ENCODE results near the gene SERPINB2.

SERPINB2 gene

GRCh38 chr18:63897072-63897471 is 9.6 kb downstream of the SERPINB2 start:
- WGBS, result 70% methylated on average over 4 of the region's 4 CpGs
- Histone ChIP-seq H3K9ac (ENCODE audit: low read length) (no peak overlapping the region), H3K4me3 (ENCODE audit: insufficient read depth in 1 of 2, low read depth in 1 of 2, low read length in 2 of 2) (no peak overlapping the region), H2BK15ac (ENCODE audit: low read depth, poor library complexity, severe bottlenecking) (no peak overlapping the region), H3K9me3 (ENCODE audit: control insufficient read depth, low read length) (no peaks in the 10 kb centered on the region), H3K4me1 (ENCODE audit: control insufficient read depth, insufficient read depth, low read depth, low read length) (no peaks in the 10 kb centered on the region), H3K79me1 (replicated peaks; ENCODE audit: low read length, poor library complexity, severe bottlenecking) (no peaks in the 10 kb centered on the region), H3K4me2 (ENCODE audit: low read length, poor library complexity, severe bottlenecking) (no peak overlapping the region), H3K36me3 (ENCODE audit: control insufficient read depth in 1 of 2, insufficient read depth in 2 of 2, low read depth in 1 of 2, low read length in 2 of 2) (peaks cover 0 to 17% of the 10 kb centered on the region in 2 experiments), H3K27ac (ENCODE audit: low read length, poor library complexity, severe bottlenecking) (no peak overlapping the region), H2BK12ac (ENCODE audit: low read length in 2 of 2) (no peak overlapping the region), H3K18ac (ENCODE audit: low read depth in 1 of 2, low read length in 2 of 2) (no peak overlapping the region), H3K14ac (ENCODE audit: low read length in 2 of 2) (no peak overlapping the region), H4K91ac (ENCODE audit: low read length) (no peak overlapping the region), H3K4ac (ENCODE audit: low read depth in 1 of 2, low read length in 2 of 2) (no peak overlapping the region), H2BK120ac (ENCODE audit: low read depth, low read length) (no peak overlapping the region), H2AFZ (ENCODE audit: low read depth, low read length) (no peak overlapping the region), H2AK5ac (ENCODE audit: low read length, severe bottlenecking) (no peak overlapping the region), H3K27me3 (ENCODE audit: control insufficient read depth in 1 of 2, insufficient read depth in 1 of 2, low read length in 2 of 2) (no peaks in the 10 kb centered on the region), H4K8ac (ENCODE audit: low read length) (no peak overlapping the region), H3K23ac (ENCODE audit: low read length in 2 of 2) (no peak overlapping the region), H2BK5ac (ENCODE audit: low read depth, low read length, poor library complexity, severe bottlenecking) (no peak overlapping the region)
- DNase-seq, result peak; percentile 36

GRCh38 chr18:63899206-63899605 is 11.7 kb downstream of the SERPINB2 start:
- no peak overlapping the region for H2AFZ ChIP-seq (ENCODE audit: low read depth, low read length)
- no peak overlapping the region for H2BK15ac ChIP-seq (ENCODE audit: low read depth, poor library complexity, severe bottlenecking)
- H3K4me3 ChIP-seq (ENCODE audit: insufficient read depth in 1 of 2, low read depth in 1 of 2, low read length in 2 of 2), result no peak overlapping the region
- no peak overlapping the region for H2BK120ac ChIP-seq (ENCODE audit: low read depth, low read length)
- H3K14ac ChIP-seq (ENCODE audit: low read length in 2 of 2), result no peak overlapping the region
- H2BK12ac ChIP-seq (ENCODE audit: low read length in 2 of 2), result no peak overlapping the region
- no peak overlapping the region for H4K8ac ChIP-seq (ENCODE audit: low read length)
- no peaks in the 10 kb centered on the region for H3K4me1 ChIP-seq (ENCODE audit: control insufficient read depth, insufficient read depth, low read depth, low read length)
- no peak overlapping the region for H3K4ac ChIP-seq (ENCODE audit: low read depth in 1 of 2, low read length in 2 of 2)
- no peak overlapping the region for H3K18ac ChIP-seq (ENCODE audit: low read depth in 1 of 2, low read length in 2 of 2)
- no peak overlapping the region for H3K9ac ChIP-seq (ENCODE audit: low read length)
- H3K27ac ChIP-seq (ENCODE audit: low read length, poor library complexity, severe bottlenecking), result no peak overlapping the region
- no peak for DNase-seq
- H2BK5ac ChIP-seq (ENCODE audit: low read depth, low read length, poor library complexity, severe bottlenecking), result no peak overlapping the region
- no peaks in the 10 kb centered on the region for H3K9me3 ChIP-seq (ENCODE audit: control insufficient read depth, low read length)
- H4K91ac ChIP-seq (ENCODE audit: low read length), result no peak overlapping the region
- H3K27me3 ChIP-seq (ENCODE audit: control insufficient read depth in 1 of 2, insufficient read depth in 1 of 2, low read length in 2 of 2), result no peaks in the 10 kb centered on the region
- H2AK5ac ChIP-seq (ENCODE audit: low read length, severe bottlenecking), result no peak overlapping the region
- H3K4me2 ChIP-seq (ENCODE audit: low read length, poor library complexity, severe bottlenecking), result no peak overlapping the region
- no peak overlapping the region for H3K23ac ChIP-seq (ENCODE audit: low read length in 2 of 2)
- no peaks in the 10 kb centered on the region for H3K79me1 ChIP-seq (replicated peaks; ENCODE audit: low read length, poor library complexity, severe bottlenecking)
- H3K36me3 ChIP-seq (ENCODE audit: control insufficient read depth in 1 of 2, insufficient read depth in 2 of 2, low read depth in 1 of 2, low read length in 2 of 2), result peaks cover 0 to 17% of the 10 kb centered on the region in 2 experiments

- WGBS, result 90% methylated on average over 1 of the region's 1 CpG
- Histone ChIP-seq H3K14ac (ENCODE audit: low read length in 2 of 2) (no peak overlapping the region), H4K91ac (ENCODE audit: low read length) (no peak overlapping the region), H3K4me3 (ENCODE audit: insufficient read depth in 1 of 2, low read depth in 1 of 2, low read length in 2 of 2) (no peak overlapping the region), H2BK15ac (ENCODE audit: low read depth, poor library complexity, severe bottlenecking) (no peak overlapping the region), H2BK12ac (ENCODE audit: low read length in 2 of 2) (no peak overlapping the region), H3K18ac (ENCODE audit: low read depth in 1 of 2, low read length in 2 of 2) (no peak overlapping the region), H3K36me3 (ENCODE audit: control insufficient read depth in 1 of 2, insufficient read depth in 2 of 2, low read depth in 1 of 2, low read length in 2 of 2) (peaks cover 0 to 6% of the 10 kb centered on the region in 2 experiments), H2BK5ac (ENCODE audit: low read depth, low read length, poor library complexity, severe bottlenecking) (no peak overlapping the region), H3K4ac (ENCODE audit: low read depth in 1 of 2, low read length in 2 of 2) (no peak overlapping the region), H3K4me2 (ENCODE audit: low read length, poor library complexity, severe bottlenecking) (no peak overlapping the region), H3K79me1 (replicated peaks; ENCODE audit: low read length, poor library complexity, severe bottlenecking) (no peaks in the 10 kb centered on the region), H3K9ac (ENCODE audit: low read length) (no peak overlapping the region), H3K4me1 (ENCODE audit: control insufficient read depth, insufficient read depth, low read depth, low read length) (no peaks in the 10 kb centered on the region), H3K27me3 (ENCODE audit: control insufficient read depth in 1 of 2, insufficient read depth in 1 of 2, low read length in 2 of 2) (no peaks in the 10 kb centered on the region), H3K9me3 (ENCODE audit: control insufficient read depth, low read length) (no peaks in the 10 kb centered on the region), H2AK5ac (ENCODE audit: low read length, severe bottlenecking) (no peak overlapping the region), H2BK120ac (ENCODE audit: low read depth, low read length) (no peak overlapping the region), H4K8ac (ENCODE audit: low read length) (no peak overlapping the region), H3K27ac (ENCODE audit: low read length, poor library complexity, severe bottlenecking) (no peak overlapping the region), H2AFZ (ENCODE audit: low read depth, low read length) (no peak overlapping the region), H3K23ac (ENCODE audit: low read length in 2 of 2) (peak overlapping the region in 1 of 2 experiments; percentile 24)
- DNase-seq, result no peak
Measured at GRCh38 chr18:63903851-63904570, 16.5 kb downstream of the SERPINB2 start.

GRCh38 chr18:63904694-63905093 is 17.2 kb downstream of the SERPINB2 start:
- H2AK5ac ChIP-seq (ENCODE audit: low read length, severe bottlenecking), result no peak overlapping the region
- H2BK120ac ChIP-seq (ENCODE audit: low read depth, low read length), result no peak overlapping the region
- no peak overlapping the region for H3K4me2 ChIP-seq (ENCODE audit: low read length, poor library complexity, severe bottlenecking)
- no peaks in the 10 kb centered on the region for H3K4me1 ChIP-seq (ENCODE audit: control insufficient read depth, insufficient read depth, low read depth, low read length)
- H3K9ac ChIP-seq (ENCODE audit: low read length), result no peak overlapping the region
- H3K27ac ChIP-seq (ENCODE audit: low read length, poor library complexity, severe bottlenecking), result no peak overlapping the region
- no peak overlapping the region for H2AFZ ChIP-seq (ENCODE audit: low read depth, low read length)
- H3K14ac ChIP-seq (ENCODE audit: low read length in 2 of 2), result no peak overlapping the region
- no peaks in the 10 kb centered on the region for H3K27me3 ChIP-seq (ENCODE audit: control insufficient read depth in 1 of 2, insufficient read depth in 1 of 2, low read length in 2 of 2)
- DNase-seq, result no peak
- no peak overlapping the region for H2BK12ac ChIP-seq (ENCODE audit: low read length in 2 of 2)
- H2BK15ac ChIP-seq (ENCODE audit: low read depth, poor library complexity, severe bottlenecking), result no peak overlapping the region
- no peaks in the 10 kb centered on the region for H3K9me3 ChIP-seq (ENCODE audit: control insufficient read depth, low read length)
- no peak overlapping the region for H2BK5ac ChIP-seq (ENCODE audit: low read depth, low read length, poor library complexity, severe bottlenecking)
- no peak overlapping the region for H4K8ac ChIP-seq (ENCODE audit: low read length)
- no peaks in the 10 kb centered on the region for H3K79me1 ChIP-seq (replicated peaks; ENCODE audit: low read length, poor library complexity, severe bottlenecking)
- H3K23ac ChIP-seq (ENCODE audit: low read length in 2 of 2), result no peak overlapping the region
- no peak overlapping the region for H4K91ac ChIP-seq (ENCODE audit: low read length)
- WGBS, result no CpG with 5 or more reads among the region's 1 CpG
- H3K4me3 ChIP-seq (ENCODE audit: insufficient read depth in 1 of 2, low read depth in 1 of 2, low read length in 2 of 2), result no peak overlapping the region
- H3K18ac ChIP-seq (ENCODE audit: low read depth in 1 of 2, low read length in 2 of 2), result no peak overlapping the region
- no peak overlapping the region for H3K4ac ChIP-seq (ENCODE audit: low read depth in 1 of 2, low read length in 2 of 2)
- peaks cover 0 to 6% of the 10 kb centered on the region in 2 experiments for H3K36me3 ChIP-seq (ENCODE audit: control insufficient read depth in 1 of 2, insufficient read depth in 2 of 2, low read depth in 1 of 2, low read length in 2 of 2)
